ENCODE results near the gene MEIOC.
"Not testable (repeated sequence)": the region's sequence is repeated elsewhere in the genome, so short reads cannot be mapped to it uniquely, and the experiment has no call there.

MEIOC gene

DNA sequence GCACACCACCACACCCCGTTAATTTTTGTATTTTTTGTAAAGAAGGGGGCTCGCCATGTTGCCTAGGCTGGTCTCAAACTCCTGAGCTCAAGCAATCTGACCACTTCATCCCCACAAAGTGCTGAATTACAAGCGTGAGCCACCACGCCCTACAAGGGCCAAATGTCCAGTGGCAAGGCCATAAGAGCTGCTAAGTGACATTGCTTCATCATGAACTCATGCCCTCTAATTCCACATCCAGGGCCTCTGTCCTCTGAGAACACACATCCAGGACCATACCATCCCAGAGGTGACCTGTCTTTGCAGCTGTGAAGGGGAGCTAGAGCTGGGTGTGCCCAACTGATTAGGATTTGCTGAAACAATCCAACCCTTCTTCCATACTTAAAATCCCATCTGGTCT, 25.6 kb upstream of the MEIOC start:
- Histone ChIP-seq H3K4me1 (ENCODE audit: insufficient read depth, low read length) (peaks cover 11% of the 10 kb centered on the region; the same call in 1 of the 2 replicates), H3K9ac (ENCODE audit: low read depth, low read length) (no peak overlapping the region), H3K9me3 (ENCODE audit: control insufficient read depth, insufficient read depth, low read length) (no peaks in the 10 kb centered on the region), H3K36me3 (ENCODE audit: insufficient read depth, low read length) (no peaks in the 10 kb centered on the region)

DNA sequence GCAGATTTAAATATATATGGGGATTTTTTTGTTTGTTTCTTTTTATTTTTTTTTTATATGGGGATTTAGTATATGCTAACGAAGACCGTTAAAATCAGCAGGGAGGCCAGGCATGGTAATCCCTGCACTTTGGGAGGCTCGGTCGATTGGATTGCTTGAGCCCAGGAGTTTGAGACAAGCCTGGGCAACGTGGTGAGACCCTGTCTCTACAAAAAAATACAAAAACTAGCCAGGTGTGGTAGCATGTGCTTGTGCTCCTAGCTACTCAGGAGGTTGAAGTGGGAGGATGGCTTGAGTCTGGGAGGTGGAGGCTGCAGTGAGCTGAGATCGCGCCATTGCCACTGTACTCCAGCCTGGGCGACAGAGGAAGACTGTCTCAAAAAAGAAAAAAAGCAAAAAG, 22.3 kb upstream of the MEIOC start:
- no peaks in the 10 kb centered on the region for H3K9me3 ChIP-seq (ENCODE audit: control insufficient read depth, insufficient read depth, low read length)
- H3K9ac ChIP-seq (ENCODE audit: low read depth, low read length): no peak overlapping the region
- no peaks in the 10 kb centered on the region for H3K4me1 ChIP-seq (ENCODE audit: insufficient read depth, low read length)
- H3K36me3 ChIP-seq (ENCODE audit: insufficient read depth, low read length): no peaks in the 10 kb centered on the region

DNA sequence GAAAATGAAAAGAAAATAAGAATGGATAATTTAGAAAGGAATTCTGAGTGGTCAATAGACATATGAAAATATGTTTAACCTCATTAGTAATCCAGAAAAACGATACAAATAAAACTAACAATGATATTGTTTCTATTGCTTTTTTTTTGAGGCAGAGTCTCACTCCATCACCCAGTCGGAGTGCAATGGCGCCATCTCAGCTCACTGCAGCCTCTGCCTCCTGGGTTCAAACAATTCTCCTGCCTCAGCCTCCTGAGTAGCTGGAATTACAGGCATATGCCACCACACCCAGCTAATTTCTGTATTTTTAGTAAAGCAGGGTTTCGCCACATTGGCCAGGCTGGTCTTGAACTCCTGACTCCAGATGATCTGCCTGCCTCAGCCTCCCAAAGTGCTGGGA, 21.9 kb upstream of the MEIOC start:
- H3K4me1 ChIP-seq (ENCODE audit: insufficient read depth, low read length); H3K36me3 ChIP-seq (ENCODE audit: insufficient read depth, low read length); H3K9me3 ChIP-seq (ENCODE audit: control insufficient read depth, insufficient read depth, low read length); H3K9ac ChIP-seq (ENCODE audit: low read depth, low read length): not testable (repeated sequence)

DNA sequence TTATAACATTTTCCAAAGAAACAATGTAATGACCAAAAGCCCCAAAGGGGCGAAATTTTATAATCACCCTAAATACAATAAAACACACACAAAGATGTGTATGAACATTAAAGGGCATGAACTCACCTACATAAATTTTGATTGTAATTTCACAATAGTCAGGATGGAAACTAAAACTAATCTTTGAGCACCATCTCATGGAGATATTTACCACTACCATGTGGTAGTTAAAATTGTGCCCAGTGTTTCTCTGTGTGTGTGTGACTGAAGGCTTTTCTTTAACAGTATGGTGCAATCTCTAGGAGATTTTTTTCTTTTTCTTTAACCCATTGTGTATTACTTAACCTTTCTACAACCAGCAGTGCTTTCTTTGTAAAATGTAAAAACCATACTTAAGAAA, 19.7 kb upstream of the MEIOC start:
- H3K4me1 ChIP-seq (ENCODE audit: insufficient read depth, low read length): no peaks in the 10 kb centered on the region
- no peak overlapping the region for H3K9ac ChIP-seq (ENCODE audit: low read depth, low read length)
- H3K36me3 ChIP-seq (ENCODE audit: insufficient read depth, low read length): no peaks in the 10 kb centered on the region
- H3K9me3 ChIP-seq (ENCODE audit: control insufficient read depth, insufficient read depth, low read length): no peaks in the 10 kb centered on the region

DNA sequence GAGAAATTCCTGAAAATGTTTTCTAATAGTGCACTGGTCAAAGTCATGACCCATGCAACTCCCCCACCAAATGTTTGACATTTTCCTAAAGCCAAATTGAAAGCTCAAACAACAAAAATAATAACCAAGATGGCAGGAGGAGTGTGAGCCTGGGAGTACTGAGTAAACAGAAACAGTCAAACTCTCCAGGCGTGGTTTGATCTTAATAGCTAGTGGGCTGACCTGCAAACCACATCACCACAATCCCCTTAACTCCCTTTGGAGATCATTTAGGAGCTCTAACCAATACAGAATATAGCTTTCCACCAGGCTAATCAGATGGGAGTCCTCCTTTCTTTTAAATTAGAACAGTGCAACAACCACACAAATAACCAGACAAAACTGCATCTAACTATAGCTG, 19.2 kb upstream of the MEIOC start:
- no peaks in the 10 kb centered on the region for H3K9me3 ChIP-seq (ENCODE audit: control insufficient read depth, insufficient read depth, low read length)

DNA sequence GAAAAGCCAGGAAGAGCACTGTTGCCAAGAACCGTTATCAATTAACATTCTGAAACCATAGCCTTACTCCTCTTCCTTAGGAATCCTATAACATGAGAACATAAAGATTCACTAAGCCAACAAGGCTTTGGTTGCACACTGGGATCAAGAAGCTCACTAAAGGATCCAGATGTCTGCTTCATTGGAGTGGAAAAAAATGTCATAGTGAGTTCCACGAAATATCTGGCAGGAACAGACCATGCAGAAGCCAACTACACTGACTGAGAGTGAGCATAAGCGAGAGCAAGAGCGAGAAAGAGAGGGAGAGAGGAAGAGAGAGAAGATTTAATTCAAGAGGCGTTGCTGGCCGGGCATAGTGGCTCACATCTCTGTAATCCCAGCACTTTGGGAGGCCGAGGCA, 13.4 kb upstream of the MEIOC start:
- H3K9me3 ChIP-seq (ENCODE audit: control insufficient read depth, insufficient read depth, low read length): no peaks in the 10 kb centered on the region
- H3K4me1 ChIP-seq (ENCODE audit: insufficient read depth, low read length): no peaks in the 10 kb centered on the region
- H3K36me3 ChIP-seq (ENCODE audit: insufficient read depth, low read length): no peaks in the 10 kb centered on the region

More for the DNA sequence above, 19.2 kb upstream of the MEIOC start:
- Histone ChIP-seq H3K9ac (ENCODE audit: low read depth, low read length) (no peak overlapping the region), H3K36me3 (ENCODE audit: insufficient read depth, low read length) (no peaks in the 10 kb centered on the region), H3K4me1 (ENCODE audit: insufficient read depth, low read length) (no peaks in the 10 kb centered on the region)

DNA sequence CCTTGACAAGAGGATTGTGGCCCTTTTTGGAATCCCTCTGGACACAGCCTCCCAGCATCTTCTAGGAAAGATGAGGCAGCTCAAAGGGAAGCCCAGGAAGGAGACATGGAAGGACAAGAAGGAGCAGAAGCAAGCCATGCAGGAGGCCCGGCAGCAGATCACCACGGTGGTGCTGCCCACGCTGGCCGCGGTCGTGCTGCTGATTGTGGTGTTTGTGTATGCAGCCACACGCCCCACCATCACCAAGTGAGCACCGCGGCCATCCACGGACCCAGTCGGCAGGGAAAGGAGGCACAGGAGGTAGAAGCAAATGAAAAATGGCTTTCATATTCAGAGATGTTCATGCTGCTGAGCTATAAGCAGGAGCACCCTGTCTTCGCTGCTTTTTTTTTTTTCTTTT, 10.9 kb upstream of the MEIOC start:
- H3K9me3 ChIP-seq (ENCODE audit: control insufficient read depth, insufficient read depth, low read length): no peaks in the 10 kb centered on the region
- no peaks in the 10 kb centered on the region for H3K4me1 ChIP-seq (ENCODE audit: insufficient read depth, low read length)
- H3K9ac ChIP-seq (ENCODE audit: low read depth, low read length): no peak overlapping the region
- no peaks in the 10 kb centered on the region for H3K36me3 ChIP-seq (ENCODE audit: insufficient read depth, low read length)

More for the DNA sequence above, 13.4 kb upstream of the MEIOC start:
- no peak overlapping the region for H3K9ac ChIP-seq (ENCODE audit: low read depth, low read length)

DNA sequence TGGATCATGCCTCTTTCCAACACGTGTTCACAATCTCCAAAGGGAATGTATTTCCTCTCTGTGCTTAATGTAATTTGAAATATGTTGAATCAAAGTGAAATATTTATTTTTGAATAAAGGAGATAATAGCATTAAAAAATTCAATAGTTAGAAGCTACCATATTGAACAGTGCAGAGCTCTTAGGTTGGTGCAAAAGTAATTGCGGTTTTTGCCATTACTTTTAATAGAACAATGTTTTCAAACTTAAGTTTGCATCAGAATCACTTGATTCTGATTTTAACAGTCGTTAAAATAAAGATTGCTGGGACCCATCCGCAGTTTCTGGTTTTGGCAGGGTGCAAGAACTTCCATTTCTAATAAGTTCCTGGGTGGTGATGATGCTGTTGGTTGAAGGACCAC, 10.0 kb upstream of the MEIOC start:
- H3K4me1 ChIP-seq (ENCODE audit: insufficient read depth, low read length): no peaks in the 10 kb centered on the region
- H3K9ac ChIP-seq (ENCODE audit: low read depth, low read length): no peak overlapping the region
- no peaks in the 10 kb centered on the region for H3K36me3 ChIP-seq (ENCODE audit: insufficient read depth, low read length)
- no peaks in the 10 kb centered on the region for H3K9me3 ChIP-seq (ENCODE audit: control insufficient read depth, insufficient read depth, low read length)

DNA sequence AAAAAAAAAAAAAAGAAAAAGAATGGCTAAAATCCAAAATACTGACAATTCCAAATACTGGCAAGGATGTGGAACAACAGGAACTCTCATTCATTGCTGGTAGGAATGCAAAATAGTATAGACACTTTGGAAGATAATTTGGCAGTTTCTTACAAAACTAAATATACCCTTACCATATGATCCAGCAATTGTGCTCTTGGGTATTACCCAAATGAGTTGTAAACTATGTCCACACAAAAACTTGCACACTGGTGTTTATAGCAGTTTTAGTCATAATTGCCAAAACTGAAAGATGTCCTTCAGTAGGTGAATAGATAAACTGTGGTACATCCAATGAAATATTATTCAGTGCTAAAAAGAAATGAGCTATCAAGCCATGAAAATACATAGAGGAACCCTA, 8.5 kb upstream of the MEIOC start:
- H3K36me3 ChIP-seq (ENCODE audit: insufficient read depth, low read length): no peaks in the 10 kb centered on the region
- no peaks in the 10 kb centered on the region for H3K4me1 ChIP-seq (ENCODE audit: insufficient read depth, low read length)
- no peak overlapping the region for H3K9ac ChIP-seq (ENCODE audit: low read depth, low read length)
- no peaks in the 10 kb centered on the region for H3K9me3 ChIP-seq (ENCODE audit: control insufficient read depth, insufficient read depth, low read length)

DNA sequence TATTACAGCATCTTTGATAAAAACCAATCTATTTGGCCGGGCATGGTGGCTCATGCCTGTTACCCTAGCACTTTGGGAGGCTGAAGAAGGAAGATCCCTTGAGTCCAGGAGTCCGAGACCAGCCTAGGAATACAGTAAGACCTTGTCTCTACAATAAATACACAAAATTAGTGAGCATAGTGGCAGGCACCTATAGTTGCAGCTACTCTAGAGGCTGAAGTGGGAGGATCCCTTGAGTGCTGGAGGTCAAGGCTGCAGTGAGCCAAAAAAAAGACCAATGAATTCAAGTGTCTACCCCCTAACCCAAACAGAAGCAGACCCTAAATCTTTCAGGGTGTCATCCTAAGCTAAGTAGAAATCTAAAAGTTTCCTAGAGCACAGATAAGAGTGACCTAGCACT, 7.3 kb upstream of the MEIOC start:
- Histone ChIP-seq H3K9ac (ENCODE audit: low read depth, low read length) (no peak overlapping the region), H3K36me3 (ENCODE audit: insufficient read depth, low read length) (no peaks in the 10 kb centered on the region), H3K4me1 (ENCODE audit: insufficient read depth, low read length) (no peaks in the 10 kb centered on the region), H3K9me3 (ENCODE audit: control insufficient read depth, insufficient read depth, low read length) (no peaks in the 10 kb centered on the region)

DNA sequence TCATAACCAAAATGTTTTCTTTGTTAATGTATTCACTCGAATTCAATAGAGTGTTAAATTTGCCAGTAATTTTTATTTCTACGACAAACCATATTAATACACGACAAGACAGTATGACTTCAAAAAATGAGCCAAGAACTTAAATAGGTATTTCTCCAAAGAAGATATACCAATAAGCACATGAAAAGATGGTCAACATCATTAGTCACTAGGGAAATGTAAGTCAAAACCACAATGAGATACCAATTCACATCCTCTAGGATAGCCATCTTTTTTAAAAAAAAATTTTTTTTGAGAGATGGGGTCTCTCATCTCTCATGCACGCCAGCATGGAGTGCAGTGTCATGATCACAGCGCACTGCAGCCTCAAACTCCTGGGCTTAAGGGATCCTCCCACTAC, 5.0 kb upstream of the MEIOC start:
- no peaks in the 10 kb centered on the region for H3K4me1 ChIP-seq (ENCODE audit: insufficient read depth, low read length)
- H3K9ac ChIP-seq (ENCODE audit: low read depth, low read length): no peak overlapping the region
- no peaks in the 10 kb centered on the region for H3K36me3 ChIP-seq (ENCODE audit: insufficient read depth, low read length)
- peaks cover 5% of the 10 kb centered on the region; the same call in 1 of the 2 replicates for H3K9me3 ChIP-seq (ENCODE audit: control insufficient read depth, insufficient read depth, low read length)

DNA sequence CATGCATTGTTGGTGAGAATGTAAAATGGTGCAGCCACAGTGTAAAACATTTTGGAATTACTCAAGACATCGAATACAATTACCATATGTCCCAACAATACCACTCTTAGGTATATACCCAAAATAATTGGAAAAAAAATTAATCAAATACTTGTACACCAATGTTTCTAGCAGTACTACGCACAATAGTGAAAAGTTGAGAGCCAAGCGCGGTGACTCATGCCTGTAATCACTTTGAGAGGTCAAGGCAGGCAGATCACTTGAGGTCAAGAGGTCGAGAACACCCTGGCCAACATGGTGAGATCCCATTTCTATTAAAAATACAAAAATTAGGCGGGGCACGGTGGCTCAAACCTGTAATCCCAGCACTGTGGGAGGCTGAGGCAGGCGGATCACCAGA, 3.5 kb upstream of the MEIOC start:
- Histone ChIP-seq H3K4me1 (ENCODE audit: insufficient read depth, low read length) (no peaks in the 10 kb centered on the region), H3K9me3 (ENCODE audit: control insufficient read depth, insufficient read depth, low read length) (peaks cover 5% of the 10 kb centered on the region; the same call in 1 of the 2 replicates), H3K36me3 (ENCODE audit: insufficient read depth, low read length) (no peaks in the 10 kb centered on the region), H3K9ac (ENCODE audit: low read depth, low read length) (no peak overlapping the region)

DNA sequence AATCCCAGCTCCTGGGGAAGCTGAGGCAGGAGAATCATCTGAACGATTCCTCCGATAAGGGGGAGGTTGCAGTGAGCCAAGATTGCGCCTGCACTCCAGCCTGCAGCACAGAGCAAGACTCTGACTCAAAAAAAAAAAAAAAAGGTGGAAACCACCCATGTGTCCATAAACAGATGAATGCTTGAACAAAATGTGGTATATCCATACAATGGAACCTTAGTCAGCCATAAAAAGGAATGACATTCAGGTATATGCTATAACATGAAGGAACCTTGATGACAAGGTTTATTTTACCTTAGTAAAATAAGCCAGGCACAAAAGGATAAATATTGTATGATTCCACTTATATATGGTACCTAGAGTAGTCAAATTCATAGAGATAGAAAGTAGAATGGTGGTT, 2.9 kb upstream of the MEIOC start:
- H3K4me1 ChIP-seq (ENCODE audit: insufficient read depth, low read length): no peaks in the 10 kb centered on the region

DNA sequence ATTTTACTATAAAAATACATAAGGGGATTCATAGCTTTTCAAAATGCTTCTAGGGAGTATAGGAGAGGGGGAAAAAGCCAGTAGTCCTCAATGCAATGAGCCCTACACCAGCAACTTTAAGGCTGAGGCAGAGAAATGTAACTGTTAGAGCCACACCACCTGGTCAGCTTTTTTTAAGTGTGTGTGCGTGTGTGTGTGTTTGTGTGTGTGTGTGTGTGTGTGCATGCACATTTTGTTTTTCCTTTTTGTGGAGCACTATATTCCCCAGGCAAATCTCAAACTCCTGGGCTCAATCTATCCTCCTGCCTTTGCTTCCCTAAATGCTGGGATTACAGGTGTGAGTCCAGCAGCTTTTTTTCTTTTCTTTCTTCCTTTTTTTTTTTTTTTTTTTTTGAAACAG, 2.3 kb upstream of the MEIOC start:
- no peaks in the 10 kb centered on the region for H3K36me3 ChIP-seq (ENCODE audit: insufficient read depth, low read length)
- peaks cover 5% of the 10 kb centered on the region; the same call in 1 of the 2 replicates for H3K9me3 ChIP-seq (ENCODE audit: control insufficient read depth, insufficient read depth, low read length)
- no peak overlapping the region for H3K9ac ChIP-seq (ENCODE audit: low read depth, low read length)
- no peaks in the 10 kb centered on the region for H3K4me1 ChIP-seq (ENCODE audit: insufficient read depth, low read length)

More for the DNA sequence above, 2.9 kb upstream of the MEIOC start:
- Histone ChIP-seq H3K9ac (ENCODE audit: low read depth, low read length) (no peak overlapping the region), H3K9me3 (ENCODE audit: control insufficient read depth, insufficient read depth, low read length) (peaks cover 5% of the 10 kb centered on the region; the same call in 1 of the 2 replicates), H3K36me3 (ENCODE audit: insufficient read depth, low read length) (no peaks in the 10 kb centered on the region)

DNA sequence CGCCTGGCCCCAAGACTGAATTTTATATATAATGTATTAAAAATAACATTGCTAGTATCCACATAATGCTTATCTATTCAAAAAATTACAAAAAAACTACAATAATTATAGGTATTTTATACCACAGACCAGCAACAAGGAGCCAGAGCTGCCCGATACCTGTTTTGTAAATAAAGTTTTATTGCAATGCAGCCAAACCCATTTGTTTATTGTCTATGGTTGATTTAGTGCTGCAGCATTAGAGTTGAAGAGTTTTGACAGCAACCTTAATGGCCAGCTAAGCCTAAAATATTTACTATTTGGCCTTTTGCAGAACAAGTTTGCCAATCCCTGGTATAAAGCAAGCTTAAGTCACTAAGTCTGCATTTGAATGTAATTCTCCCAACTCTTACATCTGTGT, 5.6 kb downstream of the MEIOC start:
- Histone ChIP-seq H3K9ac (ENCODE audit: low read depth, low read length) (no peak overlapping the region), H3K4me1 (ENCODE audit: insufficient read depth, low read length) (no peaks in the 10 kb centered on the region), H3K36me3 (ENCODE audit: insufficient read depth, low read length) (no peaks in the 10 kb centered on the region; the same call in 1 of the 2 replicates), H3K9me3 (ENCODE audit: control insufficient read depth, insufficient read depth, low read length) (no peaks in the 10 kb centered on the region)

DNA sequence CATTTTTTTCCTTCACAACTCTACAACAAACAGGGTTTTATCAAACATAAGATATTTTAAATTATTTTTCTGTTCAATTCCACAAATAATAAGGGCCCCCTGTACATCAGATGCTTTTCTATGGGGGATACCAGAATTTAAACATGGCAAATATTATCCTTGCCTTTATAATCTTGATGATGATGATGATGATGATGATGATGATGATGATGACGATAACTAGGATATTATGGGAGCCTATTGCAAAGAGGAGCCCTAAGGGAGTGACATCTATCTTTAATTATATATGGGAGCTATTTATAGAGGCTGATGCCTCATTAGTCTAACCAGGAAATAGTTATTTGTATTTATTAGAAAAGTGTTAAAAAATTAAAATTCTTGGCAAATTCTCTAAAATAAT, 6.8 kb downstream of the MEIOC start:
- no peaks in the 10 kb centered on the region for H3K4me1 ChIP-seq (ENCODE audit: insufficient read depth, low read length)
- no peaks in the 10 kb centered on the region; the same call in 1 of the 2 replicates for H3K36me3 ChIP-seq (ENCODE audit: insufficient read depth, low read length)
- no peak overlapping the region for H3K9ac ChIP-seq (ENCODE audit: low read depth, low read length)

More for the DNA sequence above, 6.8 kb downstream of the MEIOC start:
- no peaks in the 10 kb centered on the region for H3K9me3 ChIP-seq (ENCODE audit: control insufficient read depth, insufficient read depth, low read length)

Measured in ES-I3 (cell line).